Neural cell (in vitro differentiated cells): ENCODE data around the gene ABI3BP. TPM values are rescaled to one million over a fixed set of nuclear protein-coding genes. Genes with fewer than 3 reads are reported as not detected.

Experiments used
- H2AFZ ChIP-seq: fragments of 200-600, 300-800 bp; sonication (generic), shearing (Covaris generic); 2 replicates; pipeline ENCODE4 v1.6.0; 2014; ENCODE audit warnings: low read depth, mild to moderate bottlenecking, antibody characterized with exemption, low read length, moderate library complexity
- H3F3A ChIP-seq: fragments of 200-600 bp; shearing (Covaris generic); 2 replicates; pipeline ENCODE4 v1.6.1; 2016; ENCODE audit warnings: mild to moderate bottlenecking, moderate library complexity, mixed read lengths, antibody characterized with exemption, low read length; ENCODE audit not compliant: insufficient read depth, poor library complexity, severe bottlenecking
- H3K27ac ChIP-seq: fragments of 200-600, 300-800 bp; sonication (generic), shearing (Covaris generic); 2 replicates; pipeline ENCODE4 v1.5.1; 2014; ENCODE audit warnings: mild to moderate bottlenecking, low read length, moderate library complexity
- H3K27me3 ChIP-seq: fragments of 300-800, 200-600 bp; sonication (generic), shearing (Covaris generic); 2 replicates; pipeline ENCODE4 v1.6.0; 2014; ENCODE audit warnings: mild to moderate bottlenecking, low read depth, low read length, moderate library complexity; ENCODE audit not compliant: insufficient read depth
- H3K36me3 ChIP-seq: fragments of 300-800, 200-600 bp; sonication (generic), shearing (Covaris generic); 2 replicates; pipeline ENCODE4 v1.5.1; 2014; ENCODE audit warnings: mild to moderate bottlenecking, antibody characterized with exemption, low read length, moderate library complexity; ENCODE audit not compliant: insufficient read depth
- H3K4me2 ChIP-seq: fragments of 300-800, 200-600 bp; sonication (generic), shearing (Covaris generic); 2 replicates; pipeline ENCODE4 v1.6.0; 2014; ENCODE audit warnings: mild to moderate bottlenecking, low read length
- H3K4me3 ChIP-seq: fragments of 300-800, 200-600 bp; sonication (generic), shearing (Covaris generic); 2 replicates; pipeline ENCODE4 v1.5.1; 2014; ENCODE audit warnings: mild to moderate bottlenecking, low read length, moderate library complexity
- H3K79me2 ChIP-seq: fragments of 200-600 bp; shearing (Covaris generic); replicated peaks from 2 replicates; pipeline ENCODE4 v1.6.0; 2014; ENCODE audit warnings: mild to moderate bottlenecking, low read length, moderate library complexity; ENCODE audit not compliant: insufficient read depth
- H3K9ac ChIP-seq: fragments of 300-800, 200-600 bp; sonication (generic), shearing (Covaris generic); 2 replicates; pipeline ENCODE4 v1.6.1; 2016; ENCODE audit warnings: mild to moderate bottlenecking, low read length, mixed read lengths
- H3K9me2 ChIP-seq: fragments of 200-600 bp; shearing (Covaris generic); 2 replicates; pipeline ENCODE4 v1.6.1; 2016; ENCODE audit warnings: mild to moderate bottlenecking, low read length, mixed read lengths; ENCODE audit not compliant: insufficient read depth
- H3K9me3 ChIP-seq: fragments of 200-600, 300-800 bp; sonication (generic), shearing (Covaris generic); 2 replicates; pipeline ENCODE4 v1.6.1; 2016; ENCODE audit warnings: mild to moderate bottlenecking, mixed run types, low read length, moderate library complexity, mixed read lengths
- H4K20me1 ChIP-seq: fragments of 200-600 bp; shearing (Covaris generic); 2 replicates; pipeline ENCODE4 v1.6.1; 2016; ENCODE audit warnings: mild to moderate bottlenecking, mixed run types; ENCODE audit not compliant: insufficient read depth
- EP300 ChIP-seq: fragments of 450-650 bp; conservative IDR thresholded peaks from 2 replicates; pipeline ENCODE4 v1.6.1; 2014; ENCODE audit warnings: antibody characterized with exemption, mild to moderate bottlenecking, moderate library complexity; ENCODE audit not compliant: poor library complexity, severe bottlenecking
- EZH2 ChIP-seq: fragments of 200-600, 300-800 bp; shearing (Covaris generic), sonication (generic); IDR thresholded peaks from 2 replicates; pipeline ENCODE4 v1.6.1; 2014; ENCODE audit warnings: antibody characterized with exemption, low read length, borderline replicate concordance, mild to moderate bottlenecking; ENCODE audit not compliant: insufficient read depth, poor library complexity, severe bottlenecking
- MXI1 ChIP-seq: fragments of 450-650 bp; conservative IDR thresholded peaks from 2 replicates; pipeline ENCODE4 v1.6.1; 2014; ENCODE audit warnings: antibody characterized with exemption, mild to moderate bottlenecking; ENCODE audit not compliant: poor library complexity, severe bottlenecking
- POLR2AphosphoS5 ChIP-seq: IDR thresholded peaks from 2 replicates; pipeline ENCODE4 v1.6.1; 2012
- RAD21 ChIP-seq: fragments of 450-650 bp; conservative IDR thresholded peaks from 2 replicates; pipeline ENCODE4 v1.6.1; 2014; ENCODE audit warnings: antibody characterized with exemption, mild to moderate bottlenecking, moderate library complexity
- SMC3 ChIP-seq: fragments of 450-650 bp; conservative IDR thresholded peaks from 2 replicates; pipeline ENCODE4 v1.6.1; 2014; ENCODE audit warnings: antibody characterized with exemption, mild to moderate bottlenecking, moderate library complexity; ENCODE audit not compliant: poor library complexity
- TAF1 ChIP-seq: IDR thresholded peaks from 2 replicates; pipeline ENCODE4 v1.6.1; 2012; ENCODE audit warnings: low read depth
- polyA plus RNA-seq: library from polyadenylated mRNA; depleted of rRNA; stranded (reverse); fragments of >200 nt; gene quantifications from 2 replicates; pipeline ENCODE4 v1.2.3, GENCODE V29; 2014
- TF ChIP-seq, protein P1 (sequence below): fragments of 450-650 bp; IDR thresholded peaks from 2 replicates; pipeline ENCODE4 v1.5.1; 2014; ENCODE audit warnings: antibody characterized with exemption, mild to moderate bottlenecking, moderate library complexity; ENCODE audit not compliant: poor library complexity, severe bottlenecking
- TF ChIP-seq, protein P2 (sequence below): IDR thresholded peaks from 2 replicates; pipeline ENCODE4 v1.6.1; 2012; ENCODE audit warnings: borderline replicate concordance

ABI3BP gene
- polyA plus RNA-seq, 1 donor from 2014 or later, result not detected

DNA sequence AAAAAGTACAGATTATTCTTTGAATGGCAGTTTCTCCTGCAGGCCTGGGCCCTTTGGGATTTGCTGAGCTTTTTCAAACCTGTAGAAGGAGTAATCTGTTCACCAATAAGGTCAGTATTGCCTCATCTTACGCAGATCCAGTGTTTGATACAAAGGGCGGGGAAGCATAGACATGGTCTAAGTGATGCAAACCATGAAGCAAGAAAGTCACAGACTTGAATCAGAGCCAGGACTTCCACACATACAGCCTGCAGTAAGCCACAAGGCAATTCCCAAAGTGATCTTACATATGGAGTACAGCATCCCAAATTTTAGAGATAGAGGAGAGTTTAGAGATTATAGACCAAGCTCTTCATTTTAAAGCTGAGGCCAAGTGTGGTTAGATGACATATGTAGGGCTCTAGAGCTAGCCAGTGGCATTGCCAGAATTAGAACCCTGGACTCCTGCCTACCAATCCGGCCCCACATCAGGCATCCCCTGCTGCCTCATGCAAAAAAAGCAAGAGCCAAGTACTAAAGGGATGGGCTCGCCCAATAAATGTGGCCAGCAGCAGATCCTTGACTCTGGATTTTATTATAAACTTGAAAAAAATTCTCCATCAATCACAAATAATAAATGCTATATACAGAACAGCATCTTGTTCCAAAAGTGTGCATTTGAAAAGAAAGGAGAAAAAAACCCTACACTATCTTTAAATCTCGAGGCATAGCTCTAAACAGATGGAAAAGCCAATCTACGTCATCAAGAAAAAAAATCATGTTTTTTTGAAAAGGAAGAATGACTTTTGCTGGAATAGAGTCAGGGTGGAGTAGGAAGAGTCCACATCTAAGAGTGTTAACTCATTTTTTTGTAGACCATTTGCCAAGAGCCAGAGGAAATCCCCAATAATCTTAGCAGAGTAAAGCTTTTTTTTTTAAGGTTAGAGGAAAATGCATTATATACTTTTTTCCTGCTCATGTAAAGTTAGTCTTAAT, 24.0 kb downstream of the ABI3BP start:
- Histone ChIP-seq H3K9ac (no peak overlapping the region), H3K9me3 (no peaks in the 10 kb centered on the region), H3F3A (no peaks in the 10 kb centered on the region), H3K4me2 (no peak overlapping the region), H2AFZ (no peak overlapping the region), H3K9me2 (no peaks in the 10 kb centered on the region), H3K4me3 (no peak overlapping the region), H3K27me3 (no peaks in the 10 kb centered on the region), H4K20me1 (no peaks in the 10 kb centered on the region), H3K36me3 (no peaks in the 10 kb centered on the region), H3K27ac (no peak overlapping the region), H3K79me2 (no peaks in the 10 kb centered on the region)
- TF ChIP-seq, protein P1, sequence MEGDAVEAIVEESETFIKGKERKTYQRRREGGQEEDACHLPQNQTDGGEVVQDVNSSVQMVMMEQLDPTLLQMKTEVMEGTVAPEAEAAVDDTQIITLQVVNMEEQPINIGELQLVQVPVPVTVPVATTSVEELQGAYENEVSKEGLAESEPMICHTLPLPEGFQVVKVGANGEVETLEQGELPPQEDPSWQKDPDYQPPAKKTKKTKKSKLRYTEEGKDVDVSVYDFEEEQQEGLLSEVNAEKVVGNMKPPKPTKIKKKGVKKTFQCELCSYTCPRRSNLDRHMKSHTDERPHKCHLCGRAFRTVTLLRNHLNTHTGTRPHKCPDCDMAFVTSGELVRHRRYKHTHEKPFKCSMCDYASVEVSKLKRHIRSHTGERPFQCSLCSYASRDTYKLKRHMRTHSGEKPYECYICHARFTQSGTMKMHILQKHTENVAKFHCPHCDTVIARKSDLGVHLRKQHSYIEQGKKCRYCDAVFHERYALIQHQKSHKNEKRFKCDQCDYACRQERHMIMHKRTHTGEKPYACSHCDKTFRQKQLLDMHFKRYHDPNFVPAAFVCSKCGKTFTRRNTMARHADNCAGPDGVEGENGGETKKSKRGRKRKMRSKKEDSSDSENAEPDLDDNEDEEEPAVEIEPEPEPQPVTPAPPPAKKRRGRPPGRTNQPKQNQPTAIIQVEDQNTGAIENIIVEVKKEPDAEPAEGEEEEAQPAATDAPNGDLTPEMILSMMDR, result no peak
- TF ChIP-seq TAF1 (no peak), EP300 (no peak), POLR2AphosphoS5 (no peak), EZH2 (no peak), MXI1 (no peak), SMC3 (no peak), RAD21 (no peak)
- TF ChIP-seq, protein P2, sequence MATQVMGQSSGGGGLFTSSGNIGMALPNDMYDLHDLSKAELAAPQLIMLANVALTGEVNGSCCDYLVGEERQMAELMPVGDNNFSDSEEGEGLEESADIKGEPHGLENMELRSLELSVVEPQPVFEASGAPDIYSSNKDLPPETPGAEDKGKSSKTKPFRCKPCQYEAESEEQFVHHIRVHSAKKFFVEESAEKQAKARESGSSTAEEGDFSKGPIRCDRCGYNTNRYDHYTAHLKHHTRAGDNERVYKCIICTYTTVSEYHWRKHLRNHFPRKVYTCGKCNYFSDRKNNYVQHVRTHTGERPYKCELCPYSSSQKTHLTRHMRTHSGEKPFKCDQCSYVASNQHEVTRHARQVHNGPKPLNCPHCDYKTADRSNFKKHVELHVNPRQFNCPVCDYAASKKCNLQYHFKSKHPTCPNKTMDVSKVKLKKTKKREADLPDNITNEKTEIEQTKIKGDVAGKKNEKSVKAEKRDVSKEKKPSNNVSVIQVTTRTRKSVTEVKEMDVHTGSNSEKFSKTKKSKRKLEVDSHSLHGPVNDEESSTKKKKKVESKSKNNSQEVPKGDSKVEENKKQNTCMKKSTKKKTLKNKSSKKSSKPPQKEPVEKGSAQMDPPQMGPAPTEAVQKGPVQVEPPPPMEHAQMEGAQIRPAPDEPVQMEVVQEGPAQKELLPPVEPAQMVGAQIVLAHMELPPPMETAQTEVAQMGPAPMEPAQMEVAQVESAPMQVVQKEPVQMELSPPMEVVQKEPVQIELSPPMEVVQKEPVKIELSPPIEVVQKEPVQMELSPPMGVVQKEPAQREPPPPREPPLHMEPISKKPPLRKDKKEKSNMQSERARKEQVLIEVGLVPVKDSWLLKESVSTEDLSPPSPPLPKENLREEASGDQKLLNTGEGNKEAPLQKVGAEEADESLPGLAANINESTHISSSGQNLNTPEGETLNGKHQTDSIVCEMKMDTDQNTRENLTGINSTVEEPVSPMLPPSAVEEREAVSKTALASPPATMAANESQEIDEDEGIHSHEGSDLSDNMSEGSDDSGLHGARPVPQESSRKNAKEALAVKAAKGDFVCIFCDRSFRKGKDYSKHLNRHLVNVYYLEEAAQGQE, result no peak

DNA sequence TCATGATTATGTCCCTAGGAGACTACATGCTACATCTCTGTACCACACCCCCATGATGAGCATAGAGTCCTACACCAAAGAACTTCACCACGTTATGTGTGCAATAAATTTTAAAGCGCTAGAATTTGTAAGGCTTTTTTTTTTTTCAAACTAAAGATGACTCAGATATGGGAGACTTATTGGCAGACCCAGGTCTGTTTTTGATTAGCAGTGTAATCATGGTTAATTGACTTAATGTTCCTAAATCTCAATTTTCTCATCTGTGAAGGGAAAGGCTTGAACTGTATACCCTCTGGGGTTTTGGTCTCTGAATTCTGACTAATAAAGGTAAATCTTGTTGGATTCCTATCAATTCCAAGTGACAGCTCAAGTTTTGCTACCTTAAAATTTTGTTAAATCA, 26.4 kb downstream of the ABI3BP start:
- no peak overlapping the region for H3K4me2 ChIP-seq
- H3K27ac ChIP-seq, result no peak overlapping the region
- H4K20me1 ChIP-seq, result no peaks in the 10 kb centered on the region
- H3K9me2 ChIP-seq, result no peaks in the 10 kb centered on the region
- no peak overlapping the region for H3K4me3 ChIP-seq
- no peak for TF ChIP-seq MXI1
- no peak for TF ChIP-seq EZH2
- no peak for TF ChIP-seq EP300
- TF ChIP-seq, protein P2, result no peak
- TF ChIP-seq SMC3, result no peak
- no peak overlapping the region for H2AFZ ChIP-seq
- no peaks in the 10 kb centered on the region for H3F3A ChIP-seq
- H3K27me3 ChIP-seq, result no peaks in the 10 kb centered on the region
- H3K79me2 ChIP-seq, result no peaks in the 10 kb centered on the region
- H3K36me3 ChIP-seq, result no peaks in the 10 kb centered on the region
- H3K9ac ChIP-seq, result no peak overlapping the region
- H3K9me3 ChIP-seq, result no peaks in the 10 kb centered on the region
